ENCODE data around the gene EPHA6.

DNA sequence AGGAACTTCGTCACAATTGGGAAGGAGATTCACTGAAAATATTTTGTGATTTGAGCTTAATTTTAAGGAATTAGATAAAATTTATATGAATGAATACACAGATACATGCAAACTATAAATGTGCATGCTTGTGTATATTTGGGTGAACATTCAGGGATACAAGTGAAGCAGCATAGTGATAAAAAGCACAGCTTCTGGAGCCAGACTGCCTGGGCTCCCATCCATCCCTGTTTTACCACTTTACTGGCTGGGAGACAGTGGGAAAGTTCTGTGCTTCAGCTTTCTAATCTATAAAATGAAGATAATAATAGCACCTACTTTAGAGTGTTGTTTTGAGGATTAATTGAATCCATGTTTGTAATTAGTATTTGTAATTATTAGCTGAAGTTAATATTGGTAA is 8.1 kb upstream of the EPHA6 start:
- TF ChIP-seq, protein P1, sequence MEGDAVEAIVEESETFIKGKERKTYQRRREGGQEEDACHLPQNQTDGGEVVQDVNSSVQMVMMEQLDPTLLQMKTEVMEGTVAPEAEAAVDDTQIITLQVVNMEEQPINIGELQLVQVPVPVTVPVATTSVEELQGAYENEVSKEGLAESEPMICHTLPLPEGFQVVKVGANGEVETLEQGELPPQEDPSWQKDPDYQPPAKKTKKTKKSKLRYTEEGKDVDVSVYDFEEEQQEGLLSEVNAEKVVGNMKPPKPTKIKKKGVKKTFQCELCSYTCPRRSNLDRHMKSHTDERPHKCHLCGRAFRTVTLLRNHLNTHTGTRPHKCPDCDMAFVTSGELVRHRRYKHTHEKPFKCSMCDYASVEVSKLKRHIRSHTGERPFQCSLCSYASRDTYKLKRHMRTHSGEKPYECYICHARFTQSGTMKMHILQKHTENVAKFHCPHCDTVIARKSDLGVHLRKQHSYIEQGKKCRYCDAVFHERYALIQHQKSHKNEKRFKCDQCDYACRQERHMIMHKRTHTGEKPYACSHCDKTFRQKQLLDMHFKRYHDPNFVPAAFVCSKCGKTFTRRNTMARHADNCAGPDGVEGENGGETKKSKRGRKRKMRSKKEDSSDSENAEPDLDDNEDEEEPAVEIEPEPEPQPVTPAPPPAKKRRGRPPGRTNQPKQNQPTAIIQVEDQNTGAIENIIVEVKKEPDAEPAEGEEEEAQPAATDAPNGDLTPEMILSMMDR (IDR thresholded peaks at IDR 0.05), result no peak
- TF ChIP-seq POLR2AphosphoS5 (IDR thresholded peaks at IDR 0.05; ENCODE audit: insufficient read depth in 1 of 2, low read depth in 1 of 2), result no peak
